HEK293 (cell line): ENCODE results near the gene TMEM14A.

Source experiments
- CTCF ChIA-PET: fragments of 350-600 bp; formaldehyde crosslinking; extraction: SDS; loops from one replicate; lab custom pipeline; 2021; ENCODE audit warnings: antibody characterized with exemption; lab: Yijun Ruan, JAX
- POLR2A ChIA-PET: fragments of 300-600 bp; formaldehyde crosslinking; extraction: SDS; loops from one replicate; lab custom pipeline; 2020; ENCODE audit warnings: antibody characterized with exemption, inconsistent platforms; lab: Yijun Ruan, JAX
- H3K27ac ChIP-seq: fragments of 200-500 bp; sonication (Bioruptor generic); 2 replicates; pipeline ENCODE4 v1.5.1; 2014; ENCODE audit warnings: low read depth, low read length, control low read depth, inconsistent platforms; ENCODE audit errors: extremely low read depth
- H3K36me3 ChIP-seq, 2 experiments: fragments of 200-500 bp in 1 of 2; sonication (Bioruptor generic) in 1 of 2; 1 replicate in 1 of 2; 2 replicates in 1 of 2; pipeline ENCODE4 v1.5.1; 2014 to 2017; ENCODE audit warnings: inconsistent platforms in 2 of 2, low read length in 2 of 2; ENCODE audit not compliant: control insufficient read depth in 2 of 2, insufficient read depth in 1 of 2
- H3K4me1 ChIP-seq: fragments of 200-500 bp; sonication (Bioruptor generic); 2 replicates; pipeline ENCODE4 v1.5.1; 2014; ENCODE audit warnings: mild to moderate bottlenecking, low read length, inconsistent platforms; ENCODE audit not compliant: control insufficient read depth, insufficient read depth
- H3K4me3 ChIP-seq: 2 replicates; pipeline ENCODE4 v1.5.1; 2011; ENCODE audit warnings: low read depth, mild to moderate bottlenecking, control low read depth, low read length, moderate library complexity
- H3K9me3 ChIP-seq: fragments of 200-500 bp; sonication (Bioruptor generic); 2 replicates; pipeline ENCODE4 v1.5.1; 2014; ENCODE audit warnings: low read depth, low read length, inconsistent platforms; ENCODE audit not compliant: control insufficient read depth, insufficient read depth
- GLI2 ChIP-seq: fragments of 450-650 bp; formaldehyde crosslinking; IDR thresholded peaks from 2 replicates; pipeline ENCODE4; 2017; ENCODE audit warnings: missing biosample characterization, missing genetic modification characterization, low read depth, borderline replicate concordance
- GLIS2 ChIP-seq: fragments of 450-650 bp; formaldehyde crosslinking; IDR thresholded peaks from 2 replicates; pipeline ENCODE4 v1.5.1; 2016; ENCODE audit warnings: missing biosample characterization, missing genetic modification characterization
- KLF7 ChIP-seq: fragments of 450-650 bp; formaldehyde crosslinking; IDR thresholded peaks from 2 replicates; pipeline ENCODE4 v1.5.1; 2016; ENCODE audit warnings: missing biosample characterization, missing genetic modification characterization, borderline replicate concordance
- MYNN ChIP-seq: fragments of 450-650 bp; formaldehyde crosslinking; IDR thresholded peaks from 2 replicates; pipeline ENCODE4 v1.5.1; 2016; ENCODE audit warnings: missing biosample characterization, missing genetic modification characterization, borderline replicate concordance
- SCRT1 ChIP-seq: fragments of 450-650 bp; formaldehyde crosslinking; IDR thresholded peaks from 2 replicates; pipeline ENCODE4 v1.5.1; 2016; ENCODE audit warnings: missing biosample characterization, missing genetic modification characterization, borderline replicate concordance
- ZBTB17 ChIP-seq: fragments of 450-650 bp; formaldehyde crosslinking; IDR thresholded peaks from 2 replicates; pipeline ENCODE4 v1.5.1; 2016; ENCODE audit warnings: missing biosample characterization, missing genetic modification characterization
- ZFP37 ChIP-seq: fragments of 450-650 bp; formaldehyde crosslinking; IDR thresholded peaks from 2 replicates; pipeline ENCODE4 v1.5.1; 2016; ENCODE audit warnings: missing biosample characterization, missing genetic modification characterization
- ZNF132 ChIP-seq: fragments of 450-650 bp; formaldehyde crosslinking; IDR thresholded peaks from 2 replicates; pipeline ENCODE4 v1.5.1; 2017; ENCODE audit warnings: missing biosample characterization, missing genetic modification characterization, borderline replicate concordance
- ZNF223 ChIP-seq: fragments of 450-650 bp; formaldehyde crosslinking; IDR thresholded peaks from 2 replicates; pipeline ENCODE4 v1.5.1; 2016; ENCODE audit warnings: missing biosample characterization, missing genetic modification characterization
- ZNF292 ChIP-seq: fragments of 450-650 bp; formaldehyde crosslinking; IDR thresholded peaks from 2 replicates; pipeline ENCODE4 v1.5.1; 2016; ENCODE audit warnings: low read depth, missing biosample characterization, missing genetic modification characterization, borderline replicate concordance
- ZNF585B ChIP-seq: fragments of 450-650 bp; formaldehyde crosslinking; IDR thresholded peaks from 2 replicates; pipeline ENCODE4 v1.5.1; 2016; ENCODE audit warnings: missing biosample characterization, missing genetic modification characterization
- ZNF629 ChIP-seq: fragments of 450-650 bp; formaldehyde crosslinking; IDR thresholded peaks from 2 replicates; pipeline ENCODE4 v1.5.1; 2017; ENCODE audit warnings: missing biosample characterization, missing genetic modification characterization
- ZNF768 ChIP-seq: fragments of 450-650 bp; formaldehyde crosslinking; IDR thresholded peaks from 2 replicates; pipeline ENCODE4 v1.5.1; 2018; ENCODE audit warnings: missing biosample characterization, mild to moderate bottlenecking, missing genetic modification characterization
- ZNF791 ChIP-seq: fragments of 450-650 bp; formaldehyde crosslinking; IDR thresholded peaks from 2 replicates; pipeline ENCODE4 v1.5.1; 2016; ENCODE audit warnings: missing biosample characterization, missing genetic modification characterization
- TF ChIP-seq, protein P1 (sequence below): fragments of 450-650 bp; formaldehyde crosslinking; IDR thresholded peaks from 2 replicates; pipeline ENCODE4 v1.5.1; 2016; ENCODE audit warnings: missing biosample characterization, missing genetic modification characterization
- TF ChIP-seq, protein P2 (sequence below): fragments of 450-650 bp; formaldehyde crosslinking; IDR thresholded peaks from 2 replicates; pipeline ENCODE4 v1.5.1; 2016; ENCODE audit warnings: missing biosample characterization, missing genetic modification characterization
- TF ChIP-seq, protein P3 (sequence below): fragments of 450-650 bp; IDR thresholded peaks from 2 replicates; pipeline ENCODE4 v1.5.1; 2018; ENCODE audit warnings: missing biosample characterization, missing genetic modification characterization
- TF ChIP-seq, protein P4 (sequence below): fragments of 450-650 bp; formaldehyde crosslinking; IDR thresholded peaks from 2 replicates; pipeline ENCODE4 v1.5.1; 2017; ENCODE audit warnings: missing biosample characterization, missing genetic modification characterization
- TF ChIP-seq, protein P5 (sequence below): fragments of 450-650 bp; formaldehyde crosslinking; IDR thresholded peaks from 2 replicates; pipeline ENCODE4 v1.5.1; 2017; ENCODE audit warnings: missing biosample characterization, missing genetic modification characterization

Gene TMEM14A

DNA sequence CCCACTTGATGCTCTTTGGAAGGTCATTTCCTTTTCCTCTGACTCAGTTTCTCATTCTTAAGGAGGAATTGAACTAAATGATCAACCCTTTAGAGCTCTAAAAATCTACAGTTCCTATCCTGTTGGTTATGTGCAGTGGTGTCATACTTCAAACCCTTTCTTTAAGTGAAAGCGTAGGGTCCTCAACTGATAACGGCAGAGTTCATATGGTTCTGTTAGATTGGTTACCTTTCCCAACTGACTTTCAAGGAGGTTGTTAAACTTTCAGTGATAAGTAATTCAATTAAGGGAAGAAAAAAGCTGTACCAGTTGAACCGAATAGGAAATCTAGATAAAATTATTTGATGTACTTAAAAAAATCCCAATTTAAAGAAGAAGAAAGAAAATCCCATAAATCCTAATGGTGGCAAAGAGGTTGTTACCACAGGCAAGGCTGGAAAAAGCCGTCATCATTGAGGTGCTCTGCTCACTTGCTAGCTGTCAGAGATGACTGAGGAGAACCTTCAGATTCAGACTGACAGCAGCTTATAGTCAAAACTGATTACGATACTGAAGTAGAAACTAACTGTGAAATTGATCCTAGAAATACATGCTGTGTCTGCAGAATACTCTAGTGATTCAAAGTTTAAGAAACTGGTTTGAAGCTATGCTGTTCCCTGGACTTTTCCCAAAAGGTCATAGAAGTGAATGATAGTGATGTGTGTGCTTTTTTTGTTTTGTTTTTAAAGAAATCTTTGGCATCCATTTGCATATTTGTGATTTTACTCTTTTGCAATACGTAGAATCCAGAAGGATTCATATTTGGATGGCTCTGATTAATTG lies 16.2 kb downstream of the TMEM14A start (continued):
- TF ChIP-seq, protein P1, sequence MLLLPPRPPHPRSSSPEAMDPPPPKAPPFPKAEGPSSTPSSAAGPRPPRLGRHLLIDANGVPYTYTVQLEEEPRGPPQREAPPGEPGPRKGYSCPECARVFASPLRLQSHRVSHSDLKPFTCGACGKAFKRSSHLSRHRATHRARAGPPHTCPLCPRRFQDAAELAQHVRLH (tag by site-specific recombination) = no peak
- TF ChIP-seq MYNN (tag by site-specific recombination) (no peak), ZNF791 (tag by site-specific recombination) (no peak)
- TF ChIP-seq, all 188 proteins: peak for 0

DNA sequence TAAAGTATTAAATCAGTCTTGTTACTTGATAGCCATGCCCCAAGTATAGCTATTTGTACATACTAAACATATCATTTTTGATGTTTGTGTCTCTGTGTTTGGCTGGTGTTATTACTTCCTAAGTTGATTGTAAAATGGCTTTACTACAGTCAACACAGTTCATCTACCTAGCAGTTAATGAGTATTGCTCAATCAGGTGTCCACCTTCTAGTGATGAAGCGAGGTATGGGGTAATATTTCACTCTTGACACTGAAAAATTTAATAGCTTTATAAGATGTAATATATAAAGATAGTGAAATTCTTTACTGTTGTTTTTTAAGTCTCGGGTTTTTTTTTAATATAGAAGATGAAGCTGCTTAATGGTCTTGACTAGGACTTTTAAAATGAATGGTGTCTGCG lies 18.9 kb downstream of the TMEM14A start:
- no peak for TF ChIP-seq GLIS2 (tag by site-specific recombination)
- no peak for TF ChIP-seq KLF7 (tag by site-specific recombination)
- no peak for TF ChIP-seq GLI2 (tag by site-specific recombination)
- TF ChIP-seq, protein P2, sequence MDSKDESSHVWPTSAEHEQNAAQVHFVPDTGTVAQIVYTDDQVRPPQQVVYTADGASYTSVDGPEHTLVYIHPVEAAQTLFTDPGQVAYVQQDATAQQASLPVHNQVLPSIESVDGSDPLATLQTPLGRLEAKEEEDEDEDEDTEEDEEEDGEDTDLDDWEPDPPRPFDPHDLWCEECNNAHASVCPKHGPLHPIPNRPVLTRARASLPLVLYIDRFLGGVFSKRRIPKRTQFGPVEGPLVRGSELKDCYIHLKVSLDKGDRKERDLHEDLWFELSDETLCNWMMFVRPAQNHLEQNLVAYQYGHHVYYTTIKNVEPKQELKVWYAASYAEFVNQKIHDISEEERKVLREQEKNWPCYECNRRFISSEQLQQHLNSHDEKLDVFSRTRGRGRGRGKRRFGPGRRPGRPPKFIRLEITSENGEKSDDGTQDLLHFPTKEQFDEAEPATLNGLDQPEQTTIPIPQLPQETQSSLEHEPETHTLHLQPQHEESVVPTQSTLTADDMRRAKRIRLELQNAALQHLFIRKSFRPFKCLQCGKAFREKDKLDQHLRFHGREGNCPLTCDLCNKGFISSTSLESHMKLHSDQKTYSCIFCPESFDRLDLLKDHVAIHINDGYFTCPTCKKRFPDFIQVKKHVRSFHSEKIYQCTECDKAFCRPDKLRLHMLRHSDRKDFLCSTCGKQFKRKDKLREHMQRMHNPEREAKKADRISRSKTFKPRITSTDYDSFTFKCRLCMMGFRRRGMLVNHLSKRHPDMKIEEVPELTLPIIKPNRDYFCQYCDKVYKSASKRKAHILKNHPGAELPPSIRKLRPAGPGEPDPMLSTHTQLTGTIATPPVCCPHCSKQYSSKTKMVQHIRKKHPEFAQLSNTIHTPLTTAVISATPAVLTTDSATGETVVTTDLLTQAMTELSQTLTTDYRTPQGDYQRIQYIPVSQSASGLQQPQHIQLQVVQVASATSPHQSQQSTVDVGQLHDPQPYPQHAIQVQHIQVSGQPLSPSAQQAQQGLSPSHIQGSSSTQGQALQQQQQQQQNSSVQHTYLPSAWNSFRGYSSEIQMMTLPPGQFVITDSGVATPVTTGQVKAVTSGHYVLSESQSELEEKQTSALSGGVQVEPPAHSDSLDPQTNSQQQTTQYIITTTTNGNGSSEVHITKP (tag by site-specific recombination) = no peak
- TF ChIP-seq ZNF585B (tag by site-specific recombination) = no peak
- TF ChIP-seq ZNF132 = no peak
- TF ChIP-seq, protein P3, sequence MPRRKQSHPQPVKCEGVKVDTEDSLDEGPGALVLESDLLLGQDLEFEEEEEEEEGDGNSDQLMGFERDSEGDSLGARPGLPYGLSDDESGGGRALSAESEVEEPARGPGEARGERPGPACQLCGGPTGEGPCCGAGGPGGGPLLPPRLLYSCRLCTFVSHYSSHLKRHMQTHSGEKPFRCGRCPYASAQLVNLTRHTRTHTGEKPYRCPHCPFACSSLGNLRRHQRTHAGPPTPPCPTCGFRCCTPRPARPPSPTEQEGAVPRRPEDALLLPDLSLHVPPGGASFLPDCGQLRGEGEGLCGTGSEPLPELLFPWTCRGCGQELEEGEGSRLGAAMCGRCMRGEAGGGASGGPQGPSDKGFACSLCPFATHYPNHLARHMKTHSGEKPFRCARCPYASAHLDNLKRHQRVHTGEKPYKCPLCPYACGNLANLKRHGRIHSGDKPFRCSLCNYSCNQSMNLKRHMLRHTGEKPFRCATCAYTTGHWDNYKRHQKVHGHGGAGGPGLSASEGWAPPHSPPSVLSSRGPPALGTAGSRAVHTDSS (tag by site-specific recombination) = no peak
- no peak for TF ChIP-seq SCRT1
- TF ChIP-seq ZNF629 (tag by site-specific recombination) = no peak
- no peak for TF ChIP-seq ZNF768 (tag by site-specific recombination)
- TF ChIP-seq, protein P4, sequence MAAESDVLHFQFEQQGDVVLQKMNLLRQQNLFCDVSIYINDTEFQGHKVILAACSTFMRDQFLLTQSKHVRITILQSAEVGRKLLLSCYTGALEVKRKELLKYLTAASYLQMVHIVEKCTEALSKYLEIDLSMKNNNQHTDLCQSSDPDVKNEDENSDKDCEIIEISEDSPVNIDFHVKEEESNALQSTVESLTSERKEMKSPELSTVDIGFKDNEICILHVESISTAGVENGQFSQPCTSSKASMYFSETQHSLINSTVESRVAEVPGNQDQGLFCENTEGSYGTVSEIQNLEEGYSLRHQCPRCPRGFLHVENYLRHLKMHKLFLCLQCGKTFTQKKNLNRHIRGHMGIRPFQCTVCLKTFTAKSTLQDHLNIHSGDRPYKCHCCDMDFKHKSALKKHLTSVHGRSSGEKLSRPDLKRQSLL (tag by site-specific recombination) = no peak
- no peak for TF ChIP-seq ZFP37
- TF ChIP-seq, protein P5, sequence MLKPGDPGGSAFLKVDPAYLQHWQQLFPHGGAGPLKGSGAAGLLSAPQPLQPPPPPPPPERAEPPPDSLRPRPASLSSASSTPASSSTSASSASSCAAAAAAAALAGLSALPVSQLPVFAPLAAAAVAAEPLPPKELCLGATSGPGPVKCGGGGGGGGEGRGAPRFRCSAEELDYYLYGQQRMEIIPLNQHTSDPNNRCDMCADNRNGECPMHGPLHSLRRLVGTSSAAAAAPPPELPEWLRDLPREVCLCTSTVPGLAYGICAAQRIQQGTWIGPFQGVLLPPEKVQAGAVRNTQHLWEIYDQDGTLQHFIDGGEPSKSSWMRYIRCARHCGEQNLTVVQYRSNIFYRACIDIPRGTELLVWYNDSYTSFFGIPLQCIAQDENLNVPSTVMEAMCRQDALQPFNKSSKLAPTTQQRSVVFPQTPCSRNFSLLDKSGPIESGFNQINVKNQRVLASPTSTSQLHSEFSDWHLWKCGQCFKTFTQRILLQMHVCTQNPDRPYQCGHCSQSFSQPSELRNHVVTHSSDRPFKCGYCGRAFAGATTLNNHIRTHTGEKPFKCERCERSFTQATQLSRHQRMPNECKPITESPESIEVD (tag by site-specific recombination) = no peak
- TF ChIP-seq ZNF223 (tag by site-specific recombination) = no peak
- TF ChIP-seq ZBTB17 (tag by site-specific recombination) = no peak
- TF ChIP-seq ZNF292 (tag by site-specific recombination) = no peak
- POLR2A ChIA-PET = no interaction called here
- Histone ChIP-seq H3K27ac (no peak overlapping the region), H3K4me3 (no peak overlapping the region), H3K9me3 (no peaks in the 10 kb centered on the region), H3K4me1 (no peaks in the 10 kb centered on the region), H3K36me3 (no peaks in the 10 kb centered on the region)
- CTCF ChIA-PET = interaction anchor here (0.6 to 1.5 kb wide), 4 partner anchors 18 to 282 kb away, joined by 3 to 8 read pairs (median 4); no protein-coding TSS in a partner anchor
